Left hindlimb (tissue), 1 donor: ENCODE results near the gene CCDC197.

Experiments used
- DNase-seq: peaks from one replicate; pipeline ENCODE4 v3.0.0-alpha.2; 2018

Gene CCDC197

DNA sequence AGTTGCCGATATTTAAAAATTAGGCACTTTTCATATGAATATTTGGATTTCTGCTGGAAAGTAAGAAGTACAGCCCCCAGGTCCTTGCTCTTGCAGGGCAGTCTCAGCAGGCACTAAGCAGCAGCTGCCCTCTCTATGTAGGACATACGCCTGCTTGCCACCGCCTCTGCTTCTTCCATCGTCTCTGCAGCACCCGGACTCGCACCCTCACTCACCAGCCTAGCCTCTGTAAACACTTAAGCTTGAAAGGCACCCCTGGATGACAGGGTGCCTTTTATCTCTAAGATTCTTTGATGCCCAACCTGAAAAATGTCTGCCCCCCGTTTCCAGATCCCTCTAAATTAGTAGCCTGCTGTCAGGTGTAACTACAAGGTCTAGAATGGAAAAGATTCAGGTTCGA lies 48.0 kb downstream of the CCDC197 start:
- DNase-seq, result no peak

DNA sequence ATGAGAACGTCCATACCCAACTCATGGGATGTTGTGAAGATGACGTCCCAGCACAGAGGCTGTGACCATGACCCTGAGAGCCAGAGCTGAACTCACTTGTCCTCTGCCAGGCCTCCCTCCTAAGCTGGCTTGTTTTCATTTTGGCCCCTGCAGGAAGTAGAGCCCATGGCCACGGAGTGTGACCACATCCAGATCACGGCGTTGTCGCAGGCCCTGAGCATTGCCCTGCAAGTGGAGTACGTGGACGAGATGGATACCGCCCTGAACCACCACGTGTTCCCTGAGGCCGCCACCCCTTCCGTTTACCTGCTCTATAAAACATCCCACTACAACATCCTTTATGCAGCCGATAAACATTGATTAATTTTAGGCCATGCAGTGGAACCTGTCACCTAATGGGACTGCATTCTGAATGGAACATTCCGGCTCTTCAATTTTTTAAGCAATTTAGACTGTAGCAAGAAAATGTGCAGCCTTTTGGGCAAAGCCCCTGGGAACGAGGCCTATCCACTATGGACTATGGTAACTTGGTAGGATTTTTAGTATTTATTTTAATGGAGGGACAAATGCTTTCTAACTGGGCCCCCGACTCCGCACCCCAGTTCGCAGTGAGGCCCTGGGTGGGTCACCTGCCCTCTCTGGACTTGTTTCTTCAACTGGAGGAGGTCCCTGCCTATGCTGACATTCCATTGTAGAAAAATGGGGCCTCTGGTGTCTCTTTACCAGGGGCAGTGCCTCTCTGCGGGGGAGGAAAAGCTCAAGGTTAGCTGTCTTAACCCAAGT lies 48.7 kb downstream of the CCDC197 start:
- no peak for DNase-seq

DNA sequence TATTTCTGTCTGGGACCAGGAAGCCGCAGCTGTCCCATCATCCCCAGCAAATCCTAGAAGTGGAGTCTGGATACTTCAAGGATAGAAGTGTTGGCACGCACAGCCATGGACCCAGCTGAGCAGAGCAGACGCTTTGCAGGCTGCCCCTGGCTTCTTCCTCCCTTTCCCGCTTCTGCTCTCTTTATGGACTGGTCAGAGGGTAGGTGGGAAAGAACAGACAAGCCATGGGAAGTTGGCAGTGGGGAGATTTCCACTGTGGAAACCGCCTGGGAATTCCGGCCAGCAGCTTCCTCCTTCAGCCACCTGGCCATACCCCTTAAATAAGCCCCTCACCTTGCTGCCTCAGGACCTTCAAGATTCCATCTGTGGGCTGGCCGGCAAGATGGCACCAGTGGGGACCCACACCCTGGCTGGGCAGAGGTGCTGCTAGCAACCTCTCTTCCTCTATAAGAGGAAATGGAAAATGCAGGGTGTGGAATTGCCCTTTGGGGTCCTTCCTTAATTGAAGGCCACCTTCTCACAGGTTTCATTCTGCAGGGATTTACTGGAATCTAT lies 49.7 kb downstream of the CCDC197 start:
- DNase-seq, result no peak

- DNase-seq, result no peak
Measured at GRCh38 chr14:94047581-94047980, 50.5 kb downstream of the CCDC197 start.

GRCh38 chr14:94048691-94049624 lies 51.9 kb downstream of the CCDC197 start:
- no peak for DNase-seq

DNA sequence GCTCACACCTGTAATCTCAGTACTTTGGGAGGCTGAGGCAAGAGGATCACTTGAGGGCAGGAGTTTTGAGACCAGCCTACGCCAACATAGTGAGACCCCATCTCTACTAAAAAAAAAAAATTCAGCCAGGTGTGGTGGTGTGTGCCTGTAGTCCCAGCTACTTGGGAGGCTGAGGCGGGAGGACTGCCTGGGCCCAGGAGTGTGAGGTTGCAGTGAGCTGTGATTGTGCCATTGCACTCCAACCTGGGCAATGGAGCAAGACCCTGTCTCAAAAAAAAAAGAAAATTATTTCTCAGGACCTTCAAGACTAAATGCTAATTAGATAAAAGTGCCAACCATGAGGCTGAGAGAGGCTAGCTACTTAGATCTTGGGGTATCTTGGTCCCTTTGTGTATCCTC lies 52.5 kb downstream of the CCDC197 start:
- DNase-seq, result no peak

- no peak for DNase-seq
Measured at GRCh38 chr14:94050231-94050880, 53.3 kb downstream of the CCDC197 start.

- DNase-seq, result no peak
Measured at GRCh38 chr14:94051115-94051514, 54.0 kb downstream of the CCDC197 start.

DNA sequence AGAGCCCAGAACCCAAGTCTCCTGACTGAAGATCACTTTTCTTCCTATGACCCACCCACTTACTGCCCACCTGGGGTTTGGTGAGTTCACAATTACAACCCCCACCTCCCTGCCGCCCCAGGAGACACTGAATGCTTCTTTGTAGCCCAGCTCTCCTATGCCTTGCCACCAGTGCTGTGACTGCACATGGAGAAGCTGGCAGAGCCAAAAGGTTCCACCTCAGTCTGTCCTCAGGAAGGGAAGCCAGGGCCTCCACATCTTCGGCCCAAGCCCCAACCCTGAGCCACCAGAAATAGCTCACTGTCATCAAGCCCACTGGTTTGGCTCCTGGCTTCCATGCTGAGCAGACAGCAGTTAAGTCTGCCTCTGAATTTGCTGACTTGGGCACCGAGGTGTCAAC lies 54.7 kb downstream of the CCDC197 start:
- no peak for DNase-seq

- DNase-seq, result no peak
Measured at GRCh38 chr14:94052199-94052598, 55.1 kb downstream of the CCDC197 start.

DNA sequence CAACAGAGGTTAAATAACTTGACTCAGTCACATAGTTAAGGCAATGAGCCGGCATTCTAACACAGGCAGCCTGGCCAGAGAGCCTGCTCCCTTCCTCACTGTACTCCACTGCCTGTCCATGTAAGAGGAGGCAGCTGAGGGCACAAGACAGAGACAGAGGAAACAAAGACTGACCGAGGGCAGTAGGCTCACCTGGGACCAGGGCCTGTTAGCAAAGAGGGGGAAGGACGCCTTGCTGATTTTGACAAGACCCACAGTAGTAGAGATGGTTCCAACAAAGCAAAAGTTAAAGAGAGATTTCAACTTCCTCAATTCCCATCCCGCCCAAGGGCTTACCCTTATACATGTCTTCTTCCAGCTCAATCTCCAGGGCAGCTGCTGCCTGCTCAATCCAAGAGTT lies 55.6 kb downstream of the CCDC197 start:
- DNase-seq, result no peak

GRCh38 chr14:94054401-94054800 lies 57.3 kb downstream of the CCDC197 start:
- no peak for DNase-seq

GRCh38 chr14:94054936-94055335 lies 57.8 kb downstream of the CCDC197 start:
- no peak for DNase-seq

GRCh38 chr14:94056579-94057308 lies 59.6 kb downstream of the CCDC197 start:
- DNase-seq, result no peak

DNA sequence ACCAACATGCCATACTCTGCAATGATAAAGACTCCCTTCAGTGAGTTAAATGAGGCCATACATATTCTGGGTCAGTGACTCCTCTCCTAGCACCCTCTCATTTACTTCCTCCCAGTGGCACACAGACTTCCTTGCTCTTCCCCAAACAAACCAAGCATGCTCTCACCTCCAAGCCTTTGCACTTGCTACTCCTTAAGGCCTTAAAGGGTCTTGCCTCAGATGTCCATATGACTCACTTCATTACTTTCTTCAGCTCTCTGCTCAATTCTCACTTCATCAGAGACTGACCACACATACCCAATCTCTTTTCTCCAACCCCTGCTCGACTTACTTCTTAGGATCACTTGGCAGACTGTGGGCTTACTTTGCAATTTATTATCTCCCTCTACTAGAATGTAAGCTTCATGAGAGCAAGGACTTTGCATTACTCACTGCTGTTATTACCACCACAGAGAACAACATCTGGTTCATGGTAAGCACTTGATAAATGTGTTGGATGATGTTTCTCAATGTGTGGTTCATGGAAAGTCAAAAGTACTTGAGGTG lies 61.1 kb downstream of the CCDC197 start:
- no peak for DNase-seq
